ENCODE data around the gene SEMA6A. TPM values are rescaled to one million over a fixed set of nuclear protein-coding genes. Genes with fewer than 3 reads are reported as not detected.

SEMA6A gene
- total RNA-seq, 2 experiments from 2014 or later, result not detected

DNA sequence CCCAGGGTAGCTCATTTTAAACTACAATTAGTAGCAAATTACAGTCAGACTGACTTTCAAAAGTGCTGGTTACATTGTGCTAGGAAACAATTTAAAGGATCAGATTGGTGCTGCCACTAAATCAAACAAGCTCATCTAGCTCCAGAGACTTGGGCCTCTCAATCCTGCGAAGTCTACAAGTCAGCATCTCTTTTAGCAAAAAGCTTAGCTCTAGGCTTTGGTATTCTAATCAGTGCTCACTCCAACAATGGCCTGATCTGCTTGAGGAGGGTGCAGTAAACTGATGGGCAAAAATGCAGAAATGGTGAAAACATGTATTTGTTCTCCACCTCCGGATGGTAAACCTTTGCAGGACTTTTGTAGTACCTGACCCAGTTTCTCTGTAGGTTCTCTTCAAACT is 47.0 kb upstream of the SEMA6A start:
- no peak for TF ChIP-seq EZH2phosphoT487 (IDR thresholded peaks at IDR 0.05; ENCODE audit: borderline replicate concordance, low read depth, low read length)
- TF ChIP-seq CTCF (conservative IDR thresholded peaks at IDR 0.05; ENCODE audit: low read length), result no peak
- Histone ChIP-seq H2AFZ (ENCODE audit: low read length) (no peak overlapping the region), H3K9me2 (ENCODE audit: insufficient read depth, low read length) (no peaks in the 10 kb centered on the region), H3K4me1 (ENCODE audit: insufficient read depth, low read length, poor library complexity, severe bottlenecking) (no peaks in the 10 kb centered on the region), H4K20me1 (ENCODE audit: insufficient read depth, low read length) (no peaks in the 10 kb centered on the region), H3K9me3 (ENCODE audit: low read length) (no peaks in the 10 kb centered on the region), H3K79me2 (ENCODE audit: insufficient read depth, low read depth, low read length) (no peaks in the 10 kb centered on the region), H3K4me2 (ENCODE audit: low read length) (no peak overlapping the region), H3K36me3 (ENCODE audit: insufficient read depth, low read length) (no peaks in the 10 kb centered on the region), H3K27ac (ENCODE audit: low read depth, low read length, poor library complexity, severe bottlenecking) (no peak overlapping the region), H3K4me3 (ENCODE audit: low read depth, low read length, poor library complexity, severe bottlenecking) (no peak overlapping the region)
- ChIA-PET CTCF (ENCODE audit: unreplicated experiment) (no interaction called here), POLR2A (interaction anchor here (0.7 kb wide), 1 partner anchor 199 kb away, joined by 4 read pairs; no protein-coding TSS in a partner anchor)
- no peak for DNase-seq (ENCODE audit: low spot score)
- intact Hi-C loops (cut with micrococcal nuclease; ENCODE audit: unreplicated experiment), result no loop called here
- BruUV-seq (replicated peaks), result no TSS peak

DNA sequence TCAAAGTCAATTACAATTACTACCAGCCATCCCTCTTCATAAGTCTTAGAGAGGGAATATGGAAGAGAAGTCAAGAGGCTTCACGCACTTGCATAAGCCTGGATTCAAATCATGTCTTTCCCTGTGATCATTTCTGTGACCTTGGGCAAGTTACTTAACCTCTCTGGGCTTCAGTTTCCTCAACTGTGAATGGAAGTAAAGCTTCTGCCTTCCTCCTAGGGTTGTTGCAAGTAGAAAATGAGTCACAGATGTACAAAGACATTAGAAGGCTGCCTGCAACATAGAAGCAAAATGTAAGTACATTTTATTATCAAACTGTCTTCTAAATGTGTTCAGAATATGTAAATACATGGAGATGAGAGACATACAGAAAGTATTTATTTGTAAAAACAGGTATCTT is 42.3 kb upstream of the SEMA6A start:
- ChIA-PET POLR2A (no interaction called here), CTCF (ENCODE audit: unreplicated experiment) (no interaction called here)
- H3K4me3 ChIP-seq (ENCODE audit: low read depth, low read length, poor library complexity, severe bottlenecking), result no peak overlapping the region
- no TSS peak for BruUV-seq (replicated peaks)
- no peaks in the 10 kb centered on the region for H4K20me1 ChIP-seq (ENCODE audit: insufficient read depth, low read length)
- no peak overlapping the region for H2AFZ ChIP-seq (ENCODE audit: low read length)
- H3K4me1 ChIP-seq (ENCODE audit: insufficient read depth, low read length, poor library complexity, severe bottlenecking), result no peaks in the 10 kb centered on the region
- H3K4me2 ChIP-seq (ENCODE audit: low read length), result no peak overlapping the region
- no peaks in the 10 kb centered on the region for H3K9me2 ChIP-seq (ENCODE audit: insufficient read depth, low read length)
- H3K27ac ChIP-seq (ENCODE audit: low read depth, low read length, poor library complexity, severe bottlenecking), result no peak overlapping the region
- H3K36me3 ChIP-seq (ENCODE audit: insufficient read depth, low read length), result no peaks in the 10 kb centered on the region
- intact Hi-C loops (cut with micrococcal nuclease; ENCODE audit: unreplicated experiment), result no loop called here
- no peaks in the 10 kb centered on the region for H3K9me3 ChIP-seq (ENCODE audit: low read length)
- DNase-seq (ENCODE audit: low spot score), result no peak
- H3K79me2 ChIP-seq (ENCODE audit: insufficient read depth, low read depth, low read length), result no peaks in the 10 kb centered on the region
- TF ChIP-seq CTCF (conservative IDR thresholded peaks at IDR 0.05; ENCODE audit: low read length) (no peak), EZH2phosphoT487 (IDR thresholded peaks at IDR 0.05; ENCODE audit: borderline replicate concordance, low read depth, low read length) (no peak)

- POLR2A ChIA-PET, result no interaction called here
Observed at GRCh38 chr5:116614603-116614920, 39.9 kb upstream of the SEMA6A start.

More at GRCh38 chr5:116614603-116614920, 39.9 kb upstream of the SEMA6A start:
- TF ChIP-seq CTCF (conservative IDR thresholded peaks at IDR 0.05; ENCODE audit: low read length), result no peak
- no peak for TF ChIP-seq EZH2phosphoT487 (IDR thresholded peaks at IDR 0.05; ENCODE audit: borderline replicate concordance, low read depth, low read length)
- intact Hi-C loops (cut with micrococcal nuclease; ENCODE audit: unreplicated experiment), result no loop called here
- H3K79me2 ChIP-seq (ENCODE audit: insufficient read depth, low read depth, low read length), result no peaks in the 10 kb centered on the region
- BruUV-seq (replicated peaks), result no TSS peak
- no peaks in the 10 kb centered on the region for H3K9me2 ChIP-seq (ENCODE audit: insufficient read depth, low read length)
- H3K4me1 ChIP-seq (ENCODE audit: insufficient read depth, low read length, poor library complexity, severe bottlenecking), result no peaks in the 10 kb centered on the region
- H3K27ac ChIP-seq (ENCODE audit: low read depth, low read length, poor library complexity, severe bottlenecking), result no peak overlapping the region
- H2AFZ ChIP-seq (ENCODE audit: low read length), result no peak overlapping the region
- no peak overlapping the region for H3K4me3 ChIP-seq (ENCODE audit: low read depth, low read length, poor library complexity, severe bottlenecking)
- H3K4me2 ChIP-seq (ENCODE audit: low read length), result no peak overlapping the region
- no peaks in the 10 kb centered on the region for H3K36me3 ChIP-seq (ENCODE audit: insufficient read depth, low read length)
- H4K20me1 ChIP-seq (ENCODE audit: insufficient read depth, low read length), result no peaks in the 10 kb centered on the region
- CTCF ChIA-PET (ENCODE audit: unreplicated experiment), result no interaction called here
- no peaks in the 10 kb centered on the region for H3K9me3 ChIP-seq (ENCODE audit: low read length)
- no peak for DNase-seq (ENCODE audit: low spot score)
